Psoas muscle (tissue), 8 donors: Measurements from ENCODE around the gene SNRNP25. TPM values are rescaled to one million over a fixed set of nuclear protein-coding genes. Genes with fewer than 3 reads are reported as not detected.

Source experiments
- ATAC-seq, 4 donors: fragments of 200-7000 bp; cut with Tn5 transposase; one replicate each; pipeline ENCODE4 v1.9.1; 2020; ENCODE audit warnings: moderate library complexity in 3 of 4, mild to moderate bottlenecking in 2 of 4
- DNase-seq, 2 donors: peaks; one replicate each; pipeline ENCODE4 v3.0.0-alpha.2; 2020
- H3K27ac ChIP-seq: fragments of 200-600 bp; one replicate; pipeline ENCODE4 v1.8.0; 2022
- H3K27me3 ChIP-seq, 3 donors: fragments of 200-600 bp in 1 of 3; one replicate each; pipeline versions ENCODE4 v1.6.1 to v1.8.0; 2013 to 2022; ENCODE audit warnings: low read length in 2 of 3, mild to moderate bottlenecking in 2 of 3, moderate library complexity in 1 of 3; ENCODE audit not compliant: insufficient read depth in 3 of 3
- H3K36me3 ChIP-seq, 2 donors: fragments of 200-600 bp in 1 of 2; one replicate each; pipeline versions ENCODE4 v1.6.1 to v1.8.0; 2013 to 2022; ENCODE audit warnings: low read depth in 1 of 2, mild to moderate bottlenecking in 1 of 2, moderate library complexity in 1 of 2; ENCODE audit not compliant: insufficient read depth in 1 of 2
- H3K4me1 ChIP-seq: fragments of 200-600 bp; one replicate; pipeline ENCODE4 v1.8.0; 2022
- H3K4me3 ChIP-seq: fragments of 200-600 bp; one replicate; pipeline ENCODE4 v1.8.0; 2022; ENCODE audit warnings: mild to moderate bottlenecking
- H3K9me3 ChIP-seq: fragments of 200-600 bp; one replicate; pipeline ENCODE4 v1.8.0; 2022
- CTCF ChIP-seq: fragments of 200-600 bp; IDR thresholded peaks from one replicate; pipeline ENCODE4 v1.8.0; 2022; ENCODE audit warnings: antibody characterized with exemption
- WGBS, 3 donors: extraction: QIAGEN DNeasy Blood & Tissue Kit; methylation state at CpG; one replicate each; pipeline versions ENCODE4 v1.1.6 to v1.1.7; 2013; 5-methylcytosine and 5-hydroxymethylcytosine counted together
- intact Hi-C, 2 donors: fragments of 100-400 bp; cut with DNase I; formaldehyde crosslinking; loops; one replicate each; pipeline versions ENCODE4 v1.11.0 to v1.14.2; 2022
- polyA plus RNA-seq, 3 donors: library from polyadenylated mRNA; stranded (reverse); fragments of 200-250 nt; gene quantifications; one replicate each; pipeline ENCODE4 v1.2.3, GENCODE V29; 2013
- total RNA-seq, 4 donors: library from RNA; stranded (reverse); fragmentation: NEBNext Ultra II Directional in 2 of 4; extraction: Animal tissue kit (Norgen Biotek cat#: 25700) in 2 of 4; gene quantifications; one replicate each; pipeline versions ENCODE4 v1.2.1 to v1.2.4, GENCODE V29; 2021 to 2023
- donor health status: healthy with polysubstance abuse.
- donor health status: DM: no; HTN: no; CAD: no; lungs with moderate emphysema.
- donor health status: Bipolar disorder and iron deficiency.
- donor health status: healthy.
- donor health status: DM: yes; HTN: yes; CAD: no.
- donor health status: DM: no; HTN: no; CAD: no.
- donor health status: DM: no; HTN: no; CAD: no.
- donor health status: DM: yes; HTN: yes; CAD: no.

The SNRNP25 gene
- total and polyA plus RNA-seq, 7 donors, result 40.0 to 82.2 (median 62.0) TPM

- no peak overlapping the region for H3K4me3 ChIP-seq
Measured at GRCh38 chr16:41439-42068, 12.1 kb upstream of the SNRNP25 start.

GRCh38 chr16:42069-42457 lies 11.6 kb upstream of the SNRNP25 start:
- DNase-seq, result no peak

More at GRCh38 chr16:41439-42068, 12.1 kb upstream of the SNRNP25 start:
- no peak for DNase-seq
- Histone ChIP-seq H3K27me3 (no peaks in the 10 kb centered on the region), H3K27ac (no peak overlapping the region), H3K4me1 (no peaks in the 10 kb centered on the region), H3K36me3 (peaks cover 5 to 30% of the 10 kb centered on the region in 2 donors), H3K9me3 (no peaks in the 10 kb centered on the region)
- no peak for ATAC-seq
- 79 to 91% (median 81%) methylated on average over 22 of the region's 22 CpGs for WGBS, 3 donors
- no peak for TF ChIP-seq CTCF
- intact Hi-C loops, result no loop called here

GRCh38 chr16:42691-43090 lies 10.9 kb upstream of the SNRNP25 start:
- WGBS, 3 donors, result 82 to 88% (median 83%) methylated on average over 4 of the region's 4 CpGs
- ATAC-seq (no peak), DNase-seq (no peak)
- intact Hi-C loops, result no loop called here
- Histone ChIP-seq H3K27me3 (no peaks in the 10 kb centered on the region), H3K36me3 (peaks cover 5 to 38% of the 10 kb centered on the region in 2 donors), H3K4me3 (no peak overlapping the region), H3K27ac (no peak overlapping the region), H3K9me3 (no peaks in the 10 kb centered on the region), H3K4me1 (no peaks in the 10 kb centered on the region)
- TF ChIP-seq CTCF, result no peak

More at GRCh38 chr16:42069-42457, 11.6 kb upstream of the SNRNP25 start:
- intact Hi-C loops, result no loop called here
- Histone ChIP-seq H3K4me1 (no peaks in the 10 kb centered on the region), H3K4me3 (no peak overlapping the region), H3K36me3 (peaks cover 5 to 35% of the 10 kb centered on the region in 2 donors), H3K27me3 (no peaks in the 10 kb centered on the region), H3K9me3 (no peaks in the 10 kb centered on the region), H3K27ac (no peak overlapping the region)
- no peak for ATAC-seq
- 86 to 90% (median 90%) methylated on average over 11 of the region's 11 CpGs for WGBS, 3 donors
- TF ChIP-seq CTCF, result no peak

- H3K27me3 ChIP-seq, result no peaks in the 10 kb centered on the region
- WGBS, 3 donors, result 80 to 85% (median 82%) methylated on average over 5 of the region's 5 CpGs
- no peak for TF ChIP-seq CTCF
- no peaks in the 10 kb centered on the region for H3K4me1 ChIP-seq
- no peaks in the 10 kb centered on the region for H3K9me3 ChIP-seq
- ATAC-seq (no peak), DNase-seq (no peak)
- H3K27ac ChIP-seq, result no peak overlapping the region
- intact Hi-C loops, result no loop called here
- H3K36me3 ChIP-seq, result peaks cover 5 to 42% of the 10 kb centered on the region in 2 donors
- no peak overlapping the region for H3K4me3 ChIP-seq
Measured at GRCh38 chr16:43294-43693, 10.3 kb upstream of the SNRNP25 start.

GRCh38 chr16:44655-45054 lies 9.0 kb upstream of the SNRNP25 start:
- Histone ChIP-seq H3K36me3 (peaks cover 5 to 46% of the 10 kb centered on the region in 2 donors), H3K27me3 (no peaks in the 10 kb centered on the region), H3K27ac (no peak overlapping the region), H3K9me3 (no peaks in the 10 kb centered on the region), H3K4me3 (no peak overlapping the region), H3K4me1 (no peaks in the 10 kb centered on the region)
- TF ChIP-seq CTCF, result no peak
- DNase-seq (no peak), ATAC-seq (no peak)
- 89 to 95% (median 94%) methylated on average over 8 of the region's 8 CpGs for WGBS, 3 donors
- intact Hi-C loops, result no loop called here
